CD4-positive, alpha-beta T cell (primary cell): ENCODE data around the gene TM9SF3. TPM values are rescaled to one million over a fixed set of nuclear protein-coding genes. Genes with fewer than 3 reads are reported as not detected.

Source experiments
- ATAC-seq: fragments of 200-7000 bp; cut with Tn5 transposase; one replicate; pipeline ENCODE4 v1.10.0; 2022; ENCODE audit warnings: mild to moderate bottlenecking; ENCODE audit not compliant: poor library complexity
- CTCF ChIA-PET: fragments of 350-600 bp; sonication (Branson Sonifier 250); formaldehyde crosslinking; loops from one replicate; lab custom pipeline; 2021; ENCODE audit warnings: antibody characterized with exemption, inconsistent platforms; lab: Charles Lee
- POLR2A ChIA-PET: fragments of 350-600 bp; sonication (Branson Sonifier 250); formaldehyde crosslinking; loops from one replicate; lab custom pipeline; 2021; ENCODE audit warnings: antibody characterized with exemption, inconsistent platforms; lab: Charles Lee
- DNase-seq, 14 experiments: peaks; one replicate each; pipeline ENCODE4 v3.0.0-alpha.2; 2013 to 2020; ENCODE audit warnings: mixed read lengths in 2 of 14
- H3K27ac ChIP-seq, 2 donors: one replicate each; pipeline versions ENCODE4 v1.5.1 to v1.7.0; 2013; ENCODE audit warnings: low read length in 2 of 2, low read depth in 1 of 2, mild to moderate bottlenecking in 1 of 2
- H3K27me3 ChIP-seq, 2 experiments: 1 replicate in 1 of 2; 2 replicates in 1 of 2; pipeline versions ENCODE4 v1.6.1 to v1.7.0; 2013; ENCODE audit warnings: low read length in 2 of 2, control low read depth in 1 of 2, mild to moderate bottlenecking in 1 of 2, moderate library complexity in 1 of 2; ENCODE audit not compliant: insufficient read depth in 2 of 2, control insufficient read depth in 1 of 2
- H3K36me3 ChIP-seq: one replicate; pipeline ENCODE4 v1.6.1; 2013; ENCODE audit warnings: low read length, control low read depth; ENCODE audit not compliant: insufficient read depth
- H3K4me1 ChIP-seq: one replicate; pipeline ENCODE4 v1.6.1; 2013; ENCODE audit warnings: low read length, control low read depth; ENCODE audit not compliant: insufficient read depth
- H3K4me3 ChIP-seq: one replicate; pipeline ENCODE4 v1.5.1; 2013; ENCODE audit warnings: mild to moderate bottlenecking, low read length, moderate library complexity
- H3K9me3 ChIP-seq, 2 experiments: 1 replicate in 1 of 2; 2 replicates in 1 of 2; pipeline versions ENCODE4 v1.6.1 to v1.7.0; 2013; ENCODE audit warnings: low read length in 2 of 2, mild to moderate bottlenecking in 2 of 2, control low read depth in 1 of 2, moderate library complexity in 1 of 2; ENCODE audit not compliant: control insufficient read depth in 1 of 2, insufficient read depth in 1 of 2
- H3K27ac Mint-ChIP-seq: one replicate; pipeline ENCODE4 v1.8.0; 2020; ENCODE audit warnings: mixed read lengths
- H3K27me3 Mint-ChIP-seq: one replicate; pipeline ENCODE4 v1.8.0; 2021; ENCODE audit warnings: mixed read lengths
- H3K36me3 Mint-ChIP-seq: one replicate; pipeline ENCODE4 v1.8.0; 2021; ENCODE audit warnings: low read depth, mixed read lengths
- H3K4me1 Mint-ChIP-seq: one replicate; pipeline ENCODE4 v1.8.0; 2021; ENCODE audit warnings: low read depth, mixed read lengths
- H3K4me3 Mint-ChIP-seq: one replicate; pipeline ENCODE4 v1.8.0; 2020; ENCODE audit warnings: mild to moderate bottlenecking, mixed read lengths
- H3K9me3 Mint-ChIP-seq: one replicate; pipeline ENCODE4 v1.8.0; 2020; ENCODE audit warnings: mixed read lengths
- CTCF ChIP-seq: fragments of 200-600 bp; IDR thresholded peaks from one replicate; pipeline ENCODE4 v1.8.0; 2022; ENCODE audit warnings: antibody characterized with exemption, mild to moderate bottlenecking
- intact Hi-C, 2 experiments: fragments of 100-400 bp; cut with DNase I in 1 of 2; cut with micrococcal nuclease in 1 of 2; formaldehyde crosslinking; loops; one replicate each; pipeline versions ENCODE4 v1.15.1 to v1.9.0; 2023 to 2025; cut with DNase I, micrococcal nuclease
- total RNA-seq, 174 experiments: library from RNA in 2 of 174; stranded (reverse) in 2 of 174; gene quantifications; one replicate each; pipeline ENCODE4 v1.2.3 and lab custom pipeline; 2021 to 2026

Gene TM9SF3
- total RNA-seq, 2 experiments from 2014 or later, result 92.4 to 92.7 TPM

DNA sequence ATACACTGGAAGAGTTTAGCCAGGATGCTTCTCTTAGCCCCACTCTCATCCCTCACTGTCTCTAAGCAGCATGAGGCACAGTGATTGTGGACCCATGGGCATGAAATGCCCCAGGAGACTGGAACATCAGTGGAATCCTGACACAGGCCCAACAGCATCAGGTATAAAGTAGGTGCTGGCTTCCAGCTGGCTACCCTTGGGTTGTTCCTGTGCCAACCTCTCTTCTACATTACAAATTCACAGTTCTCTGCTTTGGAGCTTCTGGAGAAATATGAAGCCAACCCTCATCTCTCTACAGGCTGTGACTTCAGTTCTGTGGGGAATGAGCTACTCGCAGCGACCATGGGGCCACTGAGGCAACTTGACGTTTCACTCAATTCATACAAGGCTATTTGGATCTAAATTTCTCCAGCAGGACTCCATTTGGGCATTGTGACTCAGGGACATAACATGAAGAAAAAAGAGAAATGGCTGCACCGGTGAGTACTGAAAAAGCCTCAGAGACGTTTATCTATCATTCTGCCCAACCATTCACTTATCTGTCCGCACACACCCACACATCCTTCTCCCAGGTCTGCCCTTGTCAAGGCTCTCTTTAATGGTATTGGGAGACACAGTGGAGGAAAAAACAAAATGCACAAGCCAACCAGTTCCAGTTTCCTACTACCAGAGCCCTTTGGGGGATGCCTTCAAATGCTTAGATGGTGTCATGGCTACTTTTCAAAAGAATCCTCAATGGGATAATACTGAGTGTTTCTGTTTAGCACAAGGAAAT, 35.4 kb upstream of the TM9SF3 start:
- Mint-ChIP-seq H3K27ac (no peak overlapping the region), H3K4me3 (no peak overlapping the region), H3K36me3 (no peaks in the 10 kb centered on the region), H3K4me1 (no peaks in the 10 kb centered on the region), H3K9me3 (no peaks in the 10 kb centered on the region), H3K27me3 (no peaks in the 10 kb centered on the region)
- Histone ChIP-seq H3K27me3 (no peaks in the 10 kb centered on the region), H3K9me3 (no peaks in the 10 kb centered on the region), H3K4me1 (no peaks in the 10 kb centered on the region), H3K27ac (no peak overlapping the region), H3K4me3 (no peak overlapping the region), H3K36me3 (no peaks in the 10 kb centered on the region)
- POLR2A ChIA-PET, result no interaction called here
- no peak for TF ChIP-seq CTCF
- ATAC-seq, result no peak
- CTCF ChIA-PET, result no interaction called here
- intact Hi-C loops, result no loop called here
- no peak for DNase-seq

DNA sequence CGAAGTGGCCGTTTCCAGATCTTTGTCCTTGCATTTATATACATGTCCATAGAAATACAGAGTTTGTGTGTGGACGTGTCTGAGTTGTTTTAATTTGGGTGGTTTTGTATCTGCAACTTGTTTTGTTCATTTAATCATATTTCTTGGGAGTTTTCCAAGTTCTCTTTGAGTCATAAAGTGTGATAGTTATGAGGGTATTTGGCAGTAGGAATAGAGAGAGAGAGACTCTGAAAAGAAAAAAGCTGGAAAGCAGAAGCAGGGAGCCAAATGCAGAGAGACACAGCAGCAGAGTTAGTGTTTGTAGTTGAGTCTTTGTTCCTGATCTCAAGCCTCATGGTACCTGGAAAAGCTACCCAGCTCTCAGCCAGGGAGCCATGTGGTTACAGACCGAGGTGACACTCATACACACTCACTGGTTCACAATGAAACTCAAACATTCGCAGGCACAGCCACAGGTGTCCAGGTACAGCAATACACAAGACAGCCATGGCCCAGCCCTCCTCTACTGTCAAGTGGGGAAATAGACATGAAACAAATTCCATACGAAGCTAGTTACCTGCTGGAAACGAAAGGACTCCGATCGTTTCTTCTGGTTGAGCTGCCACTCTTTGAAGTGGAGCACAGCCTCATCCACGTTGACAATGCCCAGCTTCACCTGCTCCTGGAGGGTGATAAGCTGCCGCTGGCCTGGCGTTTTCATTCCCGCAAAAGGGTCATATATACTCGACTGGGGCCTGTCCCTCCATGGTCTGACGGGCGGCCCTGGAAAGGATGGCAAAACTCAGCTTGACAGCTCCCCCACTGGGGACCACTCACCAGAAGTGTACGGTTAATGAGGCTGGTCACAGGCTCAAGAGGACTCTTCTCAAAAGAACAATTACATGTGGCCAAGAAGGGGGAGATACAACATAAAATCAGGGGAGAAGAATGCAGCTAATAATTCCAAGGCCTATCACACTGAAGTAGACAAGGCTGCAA, 33.3 kb upstream of the TM9SF3 start:
- no peaks in the 10 kb centered on the region for H3K36me3 Mint-ChIP-seq
- CTCF ChIA-PET, result no interaction called here

GRCh38 chr10:96619120-96619519, 32.3 kb upstream of the TM9SF3 start:
- Histone ChIP-seq H3K4me1 (no peaks in the 10 kb centered on the region), H3K4me3 (no peak overlapping the region), H3K36me3 (no peaks in the 10 kb centered on the region), H3K9me3 (no peaks in the 10 kb centered on the region), H3K27ac (no peak overlapping the region), H3K27me3 (no peaks in the 10 kb centered on the region)
- H3K4me3 Mint-ChIP-seq, result no peak overlapping the region
- intact Hi-C loops, result no loop called here
- H3K36me3 Mint-ChIP-seq, result no peaks in the 10 kb centered on the region
- H3K9me3 Mint-ChIP-seq, result no peaks in the 10 kb centered on the region
- H3K4me1 Mint-ChIP-seq, result no peaks in the 10 kb centered on the region
- CTCF ChIA-PET, result no interaction called here
- ATAC-seq, result no peak
- POLR2A ChIA-PET, result no interaction called here
- TF ChIP-seq CTCF, result no peak
- no peak for DNase-seq
- no peaks in the 10 kb centered on the region for H3K27me3 Mint-ChIP-seq
- no peak overlapping the region for H3K27ac Mint-ChIP-seq

More for the DNA sequence above, 33.3 kb upstream of the TM9SF3 start:
- ATAC-seq, result no peak
- Histone ChIP-seq H3K27ac (no peak overlapping the region), H3K4me3 (no peak overlapping the region), H3K9me3 (no peaks in the 10 kb centered on the region), H3K27me3 (no peaks in the 10 kb centered on the region), H3K4me1 (no peaks in the 10 kb centered on the region), H3K36me3 (no peaks in the 10 kb centered on the region)
- H3K4me3 Mint-ChIP-seq, result no peak overlapping the region
- POLR2A ChIA-PET, result no interaction called here
- intact Hi-C loops, result no loop called here
- no peaks in the 10 kb centered on the region for H3K4me1 Mint-ChIP-seq
- no peaks in the 10 kb centered on the region for H3K27me3 Mint-ChIP-seq
- no peaks in the 10 kb centered on the region for H3K9me3 Mint-ChIP-seq
- H3K27ac Mint-ChIP-seq, result no peak overlapping the region
- no peak for DNase-seq
- TF ChIP-seq CTCF, result no peak
